PC-9 (cell line): Measurements from ENCODE around the gene PRRX2. TPM values are rescaled to one million over a fixed set of nuclear protein-coding genes. Genes with fewer than 3 reads are reported as not detected.

Experiments used
- BruUV-seq: library from RNA; stranded (reverse); fragments of 400-500 nt; replicated peaks from 2 replicates; lab custom pipeline; 2021; lab: Mats Ljungman, UMichigan
- CTCF ChIA-PET: fragments of 300-600 bp; sonication (Branson Sonifier 250); formaldehyde crosslinking; loops from one replicate; lab custom pipeline; 2022; ENCODE audit warnings: antibody characterized with exemption; lab: Charles Lee
- POLR2A ChIA-PET: fragments of 300-600 bp; sonication (Branson Sonifier 250); formaldehyde crosslinking; loops from one replicate; lab custom pipeline; 2022; ENCODE audit warnings: antibody characterized with exemption; ENCODE audit not compliant: unreplicated experiment; lab: Charles Lee
- DNase-seq, 2 experiments: peaks; one replicate each; pipeline versions ENCODE4 v3.0.0 to v3.0.0-alpha.2; 2015 to 2022; ENCODE audit warnings: mixed read lengths in 1 of 2
- H2AFZ ChIP-seq: fragments of 200-600 bp; sonication (generic); 2 replicates; pipeline ENCODE4 v1.8.1; 2017; ENCODE audit warnings: antibody characterized with exemption
- H3F3A ChIP-seq: fragments of 200-600 bp; sonication (generic); 2 replicates; pipeline ENCODE4 v1.8.1; 2017; ENCODE audit warnings: antibody characterized with exemption, mild to moderate bottlenecking, low read depth; ENCODE audit not compliant: insufficient read depth
- H3K27ac ChIP-seq: fragments of 200-600 bp; sonication (generic); 2 replicates; pipeline ENCODE4 v1.6.1; 2016; ENCODE audit warnings: mixed run types
- H3K27me3 ChIP-seq: fragments of 200-600 bp; sonication (generic); 2 replicates; pipeline ENCODE4 v1.6.1; 2016; ENCODE audit warnings: low read depth, mixed run types; ENCODE audit not compliant: insufficient read depth
- H3K36me3 ChIP-seq: fragments of 200-600 bp; sonication (generic); 2 replicates; pipeline ENCODE4 v1.6.1; 2016; ENCODE audit warnings: low read depth, mixed run types
- H3K4me1 ChIP-seq: fragments of 200-600 bp; sonication (generic); replicated peaks from 2 replicates; pipeline ENCODE4 v1.6.1; 2016; ENCODE audit warnings: mixed run types; ENCODE audit not compliant: insufficient read depth
- H3K4me2 ChIP-seq: fragments of 200-600 bp; sonication (generic); 2 replicates; pipeline ENCODE4 v1.6.1; 2017; ENCODE audit warnings: mixed run types
- H3K4me3 ChIP-seq: fragments of 200-600 bp; sonication (generic); 2 replicates; pipeline ENCODE4 v1.6.1; 2016; ENCODE audit warnings: mixed run types
- H3K79me2 ChIP-seq: fragments of 200-600 bp; sonication (generic); 2 replicates; pipeline ENCODE4 v1.6.1; 2017; ENCODE audit warnings: low read depth, mixed run types
- H3K9me2 ChIP-seq: fragments of 200-600 bp; sonication (generic); 2 replicates; pipeline ENCODE4 v1.8.1; 2017; ENCODE audit warnings: mild to moderate bottlenecking; ENCODE audit not compliant: insufficient read depth
- H3K9me3 ChIP-seq: fragments of 200-600 bp; sonication (generic); 2 replicates; pipeline ENCODE4 v1.8.1; 2016; ENCODE audit warnings: low read depth; ENCODE audit not compliant: insufficient read depth
- H4K20me1 ChIP-seq: fragments of 200-600 bp; sonication (generic); 2 replicates; pipeline ENCODE4 v1.8.1; 2017; ENCODE audit not compliant: insufficient read depth
- EZH2 ChIP-seq: fragments of 200-600 bp; sonication (generic); IDR thresholded peaks from 2 replicates; pipeline ENCODE4 v1.8.0; 2017; ENCODE audit warnings: antibody characterized with exemption, low read depth
- intact Hi-C: fragments of 100-400 bp; cut with micrococcal nuclease; formaldehyde crosslinking; loops from one replicate; pipeline ENCODE4 v1.10.0; 2022; ENCODE audit not compliant: unreplicated experiment
- total RNA-seq: library from RNA; stranded (reverse); gene quantifications from 2 replicates; pipeline ENCODE4 v1.2.3, GENCODE V29; 2021
- TF ChIP-seq, protein P1 (sequence below): fragments of 200-600 bp; sonication (generic); conservative IDR thresholded peaks from 2 replicates; pipeline ENCODE4 v1.6.1; 2017; ENCODE audit warnings: mixed run types, antibody characterized with exemption, mild to moderate bottlenecking, moderate library complexity

PRRX2 gene
- total RNA-seq, 1 experiment from 2014 or later = 0.98 TPM

DNA sequence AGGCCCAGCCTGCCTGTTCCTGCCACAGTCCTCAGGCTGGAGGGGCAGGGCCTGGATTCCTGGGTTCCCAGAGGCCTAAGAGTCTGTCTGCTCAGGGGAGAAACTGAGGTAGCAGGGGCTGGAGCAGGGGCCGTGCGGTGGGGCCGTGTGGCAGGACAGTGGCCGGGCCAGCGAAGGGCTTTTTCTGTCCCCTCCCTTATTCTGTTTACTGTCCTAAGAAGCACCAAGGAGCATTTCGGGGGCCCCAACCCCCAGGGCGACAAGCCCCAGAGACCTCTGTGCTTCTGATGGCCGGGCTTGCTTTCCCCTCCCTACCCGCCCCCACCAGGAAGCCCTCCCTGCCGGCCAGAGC is 16.7 kb upstream of the PRRX2 start:
- H3K4me2 ChIP-seq = no peak overlapping the region
- no peaks in the 10 kb centered on the region for H3F3A ChIP-seq
- H4K20me1 ChIP-seq = no peaks in the 10 kb centered on the region
- no peaks in the 10 kb centered on the region for H3K79me2 ChIP-seq
- intact Hi-C loops = no loop called here
- no peak for TF ChIP-seq EZH2
- TF ChIP-seq, protein P1, sequence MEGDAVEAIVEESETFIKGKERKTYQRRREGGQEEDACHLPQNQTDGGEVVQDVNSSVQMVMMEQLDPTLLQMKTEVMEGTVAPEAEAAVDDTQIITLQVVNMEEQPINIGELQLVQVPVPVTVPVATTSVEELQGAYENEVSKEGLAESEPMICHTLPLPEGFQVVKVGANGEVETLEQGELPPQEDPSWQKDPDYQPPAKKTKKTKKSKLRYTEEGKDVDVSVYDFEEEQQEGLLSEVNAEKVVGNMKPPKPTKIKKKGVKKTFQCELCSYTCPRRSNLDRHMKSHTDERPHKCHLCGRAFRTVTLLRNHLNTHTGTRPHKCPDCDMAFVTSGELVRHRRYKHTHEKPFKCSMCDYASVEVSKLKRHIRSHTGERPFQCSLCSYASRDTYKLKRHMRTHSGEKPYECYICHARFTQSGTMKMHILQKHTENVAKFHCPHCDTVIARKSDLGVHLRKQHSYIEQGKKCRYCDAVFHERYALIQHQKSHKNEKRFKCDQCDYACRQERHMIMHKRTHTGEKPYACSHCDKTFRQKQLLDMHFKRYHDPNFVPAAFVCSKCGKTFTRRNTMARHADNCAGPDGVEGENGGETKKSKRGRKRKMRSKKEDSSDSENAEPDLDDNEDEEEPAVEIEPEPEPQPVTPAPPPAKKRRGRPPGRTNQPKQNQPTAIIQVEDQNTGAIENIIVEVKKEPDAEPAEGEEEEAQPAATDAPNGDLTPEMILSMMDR = no peak
- H2AFZ ChIP-seq = no peak overlapping the region
- no peak for DNase-seq
- no peak overlapping the region for H3K4me3 ChIP-seq
- H3K9me3 ChIP-seq = no peaks in the 10 kb centered on the region
- no peaks in the 10 kb centered on the region for H3K36me3 ChIP-seq
- no TSS peak for BruUV-seq
- H3K4me1 ChIP-seq = no peaks in the 10 kb centered on the region
- H3K27me3 ChIP-seq = no peaks in the 10 kb centered on the region
- POLR2A ChIA-PET = no interaction called here
- CTCF ChIA-PET = no interaction called here
- H3K27ac ChIP-seq = no peak overlapping the region
- no peaks in the 10 kb centered on the region for H3K9me2 ChIP-seq

DNA sequence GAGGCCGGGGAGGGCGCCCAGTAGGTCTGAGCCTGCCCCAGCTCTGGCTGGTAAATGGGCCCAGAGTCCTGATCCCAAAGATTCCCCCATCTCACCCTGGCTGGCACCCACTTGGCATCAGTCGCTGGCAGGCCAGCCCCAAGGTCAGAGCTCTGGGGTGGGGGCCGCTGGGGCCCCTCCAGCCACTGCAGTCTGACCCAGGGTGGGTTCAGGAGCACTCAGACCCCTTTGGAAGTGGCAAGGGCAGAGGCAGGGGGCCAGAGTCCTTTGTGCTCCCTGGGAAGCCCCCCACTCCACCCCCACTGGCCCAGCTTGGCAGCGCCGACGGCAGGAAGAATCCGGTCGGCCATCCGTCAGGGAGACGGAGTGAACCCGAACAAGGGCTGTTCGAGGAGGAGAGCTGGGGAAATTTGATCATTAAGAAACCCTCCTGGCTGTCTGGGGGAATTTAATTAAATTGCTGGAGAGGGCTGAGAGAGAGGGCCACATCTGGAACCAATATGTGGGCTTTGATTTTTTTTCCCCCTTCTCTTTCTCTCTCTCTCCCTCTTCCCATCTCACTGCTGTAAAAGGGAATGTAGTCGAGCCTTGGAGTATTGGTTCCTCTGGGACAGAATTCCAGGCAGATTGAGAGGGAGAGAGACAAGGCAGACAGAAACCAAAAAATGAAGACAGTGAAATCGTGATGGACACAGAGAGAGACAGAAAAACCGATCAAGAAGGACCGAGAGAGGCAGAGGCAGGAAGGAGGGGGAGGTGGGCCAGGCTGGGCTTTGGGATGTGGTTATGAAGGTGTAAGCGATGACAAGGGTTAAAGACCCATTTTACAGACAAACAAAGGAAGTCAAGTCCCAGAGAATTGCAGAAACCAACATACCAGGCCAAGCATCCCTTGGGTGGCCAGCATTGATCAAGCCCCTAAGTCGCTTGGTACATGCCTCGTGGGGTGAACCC is 15.4 kb upstream of the PRRX2 start:
- DNase-seq = no peak
- Histone ChIP-seq H3K4me1 (no peaks in the 10 kb centered on the region), H3F3A (no peaks in the 10 kb centered on the region), H3K27ac (no peak overlapping the region), H3K4me3 (no peak overlapping the region), H3K9me3 (no peaks in the 10 kb centered on the region), H3K4me2 (no peak overlapping the region), H3K36me3 (no peaks in the 10 kb centered on the region), H2AFZ (no peak overlapping the region), H3K27me3 (no peaks in the 10 kb centered on the region), H3K79me2 (no peaks in the 10 kb centered on the region), H3K9me2 (no peaks in the 10 kb centered on the region), H4K20me1 (no peaks in the 10 kb centered on the region)
- intact Hi-C loops = no loop called here
- POLR2A ChIA-PET = interaction anchor here (0.6 kb wide), 1 partner anchor 101 kb away, joined by 3 read pairs; no protein-coding TSS in a partner anchor
- CTCF ChIA-PET = no interaction called here
- TF ChIP-seq, protein P1 = no peak
- no peak for TF ChIP-seq EZH2
- no TSS peak for BruUV-seq

DNA sequence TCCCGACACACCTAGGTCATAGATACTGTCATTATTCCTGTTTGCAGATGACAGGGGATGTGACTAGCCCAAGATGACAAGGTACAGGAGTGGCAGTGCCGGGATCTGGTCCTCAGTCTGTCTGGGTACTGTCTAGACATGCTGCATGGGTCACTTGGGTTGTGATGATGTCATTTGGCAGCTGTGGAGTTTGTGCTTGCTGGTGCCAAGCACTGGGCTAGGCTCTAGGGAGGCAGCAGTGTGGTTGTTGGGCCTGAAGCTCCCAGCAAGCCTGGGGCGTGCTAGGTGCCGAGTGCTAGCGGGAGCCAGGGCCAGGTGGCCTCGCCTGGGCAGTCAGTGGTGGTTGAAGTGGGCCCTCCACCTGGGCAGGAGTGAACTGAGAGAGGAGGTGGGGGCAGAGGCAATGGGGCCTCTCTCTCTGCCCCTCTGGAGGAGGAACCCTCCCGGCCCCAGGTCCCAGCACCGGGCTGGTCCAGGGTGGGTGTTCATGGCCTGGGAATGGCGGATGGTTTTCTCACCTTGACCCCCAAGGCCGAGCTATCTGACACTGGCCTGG is 14.7 kb upstream of the PRRX2 start:
- TF ChIP-seq, protein P1 = no peak
- no peak for TF ChIP-seq EZH2
- Histone ChIP-seq H3K4me1 (no peaks in the 10 kb centered on the region), H4K20me1 (no peaks in the 10 kb centered on the region), H3K79me2 (no peaks in the 10 kb centered on the region), H3F3A (no peaks in the 10 kb centered on the region), H3K36me3 (no peaks in the 10 kb centered on the region), H3K27ac (no peak overlapping the region), H3K27me3 (no peaks in the 10 kb centered on the region), H3K9me2 (no peaks in the 10 kb centered on the region), H3K4me3 (no peak overlapping the region), H2AFZ (no peak overlapping the region), H3K9me3 (no peaks in the 10 kb centered on the region), H3K4me2 (no peak overlapping the region)
- ChIA-PET CTCF (no interaction called here), POLR2A (no interaction called here)
- no TSS peak for BruUV-seq
- no peak for DNase-seq
- intact Hi-C loops = no loop called here
